Raji (cell line): ENCODE data around the gene ACTN1.

Experiments used
- POLR2A ChIP-seq: IDR thresholded peaks from 2 replicates; pipeline ENCODE4 v1.6.1; 2011; ENCODE audit warnings: low read depth, low read length, control low read depth; ENCODE audit not compliant: insufficient read depth

Gene ACTN1

DNA sequence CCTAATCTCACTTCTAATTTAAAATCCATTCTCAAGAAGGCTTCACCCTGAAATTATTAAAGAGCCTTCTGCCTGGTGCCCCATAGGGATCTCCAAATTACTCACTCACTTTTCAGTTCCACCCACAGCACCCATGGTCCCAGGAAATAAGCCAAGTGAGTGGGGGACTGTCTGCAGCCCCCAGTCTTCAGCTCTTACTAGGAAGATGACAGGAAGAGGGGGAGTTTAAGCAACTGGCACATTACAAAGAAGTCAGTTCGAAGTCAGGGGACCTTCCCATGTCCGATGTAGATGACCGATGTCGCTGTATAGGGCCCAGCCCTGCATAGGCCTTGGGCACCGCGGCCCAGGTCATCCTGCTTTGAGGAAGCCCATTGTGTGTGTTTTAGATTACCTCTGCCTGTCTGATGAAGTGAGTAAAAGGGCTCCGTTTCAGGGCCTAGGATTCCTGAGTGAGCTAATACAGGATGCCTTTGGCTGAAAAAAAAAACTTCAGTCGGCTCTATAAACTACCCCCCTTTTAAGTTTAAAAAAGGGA, 1.9 kb downstream of the ACTN1 start:
- no peak for TF ChIP-seq POLR2A

GRCh38 chr14:68976160-68977067, 2.7 kb downstream of the ACTN1 start:
- no peak for TF ChIP-seq POLR2A

DNA sequence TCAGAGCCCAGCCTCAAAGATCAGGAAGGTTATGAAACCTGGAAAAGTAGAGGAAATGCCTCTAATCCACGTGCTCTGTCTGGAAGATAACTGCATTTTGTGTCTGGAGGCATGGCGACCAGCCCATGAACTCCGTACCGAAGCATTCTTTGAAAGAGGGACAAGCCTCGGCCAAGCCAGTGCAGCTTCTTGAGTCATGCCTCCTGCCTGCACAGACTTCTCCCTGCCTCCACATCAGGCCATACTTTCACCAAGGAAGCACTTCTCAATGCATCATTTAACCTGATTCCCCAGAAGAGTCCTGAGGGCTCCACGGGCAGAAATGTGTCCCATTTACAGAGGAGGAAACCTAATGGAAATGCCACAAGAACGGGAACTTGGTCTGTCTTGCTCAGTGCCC, 3.4 kb downstream of the ACTN1 start:
- no peak for TF ChIP-seq POLR2A

- no peak for TF ChIP-seq POLR2A
Measured at GRCh38 chr14:68974759-68975347, 4.2 kb downstream of the ACTN1 start.

DNA sequence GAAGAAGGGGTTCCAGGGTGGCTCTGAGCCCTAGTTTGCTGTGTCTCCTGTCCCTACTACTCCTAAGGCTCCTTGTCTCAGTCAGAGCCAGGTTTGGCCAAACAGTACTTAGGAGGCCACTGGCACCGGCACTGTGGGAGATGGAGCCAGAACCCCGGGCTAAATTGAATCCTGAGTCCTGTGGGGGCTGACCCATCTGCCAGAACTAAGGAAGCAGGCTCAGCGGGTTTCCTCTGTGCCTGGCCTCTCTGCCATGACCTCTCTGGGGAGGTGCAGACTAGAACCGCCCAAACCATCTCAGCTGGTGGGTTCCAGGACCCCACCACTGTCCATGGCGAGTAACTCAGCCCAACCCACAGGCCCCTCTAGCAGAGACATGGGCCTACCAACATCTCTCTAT, 5.5 kb downstream of the ACTN1 start:
- TF ChIP-seq POLR2A: no peak

DNA sequence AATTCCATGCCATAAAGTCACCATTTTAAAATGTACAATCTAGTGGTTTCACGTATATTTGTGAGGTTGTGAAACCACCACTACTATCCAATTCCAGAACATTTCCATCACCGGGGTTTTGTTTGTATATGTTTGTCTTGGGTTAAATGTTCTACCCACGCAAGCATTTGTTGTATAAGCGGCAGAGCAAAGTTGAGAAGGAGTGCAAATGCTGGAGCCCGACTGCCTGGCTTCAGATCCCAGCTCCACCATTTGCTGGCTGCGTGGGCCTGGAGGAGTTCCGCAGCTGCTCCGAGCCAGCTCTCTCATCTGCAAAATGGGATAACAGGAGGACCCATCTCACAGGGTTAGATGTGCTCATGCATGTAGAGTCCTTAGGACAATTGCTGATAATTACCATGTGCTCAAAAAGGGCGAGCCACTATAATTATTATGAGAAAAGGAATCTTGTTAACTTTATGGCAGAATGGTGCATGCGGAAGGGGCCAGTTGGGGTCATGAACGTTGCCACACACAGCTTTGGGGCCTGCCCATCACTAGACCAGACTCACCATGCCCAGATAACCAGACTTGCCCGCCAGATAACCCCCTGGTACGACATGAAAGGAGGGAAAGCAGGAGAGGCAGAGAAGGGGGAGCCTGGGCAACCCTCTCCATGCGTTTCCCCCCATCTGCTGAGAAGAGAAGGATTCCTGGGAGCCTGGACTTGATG, 6.4 kb downstream of the ACTN1 start:
- no peak for TF ChIP-seq POLR2A

DNA sequence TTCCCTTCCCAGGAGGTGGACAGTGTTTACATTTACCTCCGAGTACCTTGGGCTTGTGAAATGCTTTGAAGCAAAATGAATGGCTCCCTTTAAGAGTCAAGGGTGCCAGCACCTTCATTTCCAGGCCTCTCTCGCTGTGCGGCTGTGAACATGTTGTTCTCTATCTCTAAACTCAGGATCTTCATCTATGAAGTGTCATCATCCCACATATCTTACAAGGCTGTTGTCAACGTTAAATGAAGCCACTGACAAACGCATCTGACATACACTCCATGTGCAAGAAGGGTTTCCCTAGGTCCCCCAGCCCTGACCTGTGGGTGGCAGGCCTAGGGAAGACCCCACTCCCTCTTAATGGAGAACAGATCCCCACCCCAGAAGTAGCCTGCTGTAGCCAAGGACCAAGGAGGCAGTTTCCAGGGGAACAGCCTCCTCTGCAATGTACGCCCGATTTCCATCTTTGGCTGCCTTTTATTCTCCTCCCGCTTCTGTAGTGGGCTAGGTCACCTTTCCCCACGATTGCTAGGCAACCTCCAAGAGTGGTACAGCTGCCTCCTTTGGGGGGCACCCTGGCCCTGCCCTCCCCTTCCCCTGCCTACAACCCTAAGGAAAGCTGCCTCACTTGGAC, 7.6 kb downstream of the ACTN1 start:
- no peak for TF ChIP-seq POLR2A

DNA sequence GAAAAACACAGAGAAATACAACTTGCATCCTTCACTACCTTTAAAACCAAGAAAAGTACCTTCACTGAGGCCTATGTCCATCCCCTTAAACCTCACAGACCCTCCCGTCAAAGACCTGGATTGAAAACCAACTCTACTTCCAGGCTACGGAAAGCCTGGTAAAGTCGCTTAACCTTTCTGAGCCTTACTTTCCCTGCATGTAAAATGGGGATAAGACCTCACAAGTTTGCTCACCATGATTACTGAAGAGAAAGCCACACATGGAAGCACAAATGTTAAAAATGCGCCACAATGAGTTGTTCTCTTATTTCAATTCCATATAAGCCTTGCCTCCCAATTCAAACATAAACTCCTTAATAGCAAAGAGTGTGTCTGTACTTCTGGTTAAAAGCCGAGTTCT, 8.4 kb downstream of the ACTN1 start:
- no peak for TF ChIP-seq POLR2A

- TF ChIP-seq POLR2A: no peak
Measured at GRCh38 chr14:68970038-68970612, 9.0 kb downstream of the ACTN1 start.

DNA sequence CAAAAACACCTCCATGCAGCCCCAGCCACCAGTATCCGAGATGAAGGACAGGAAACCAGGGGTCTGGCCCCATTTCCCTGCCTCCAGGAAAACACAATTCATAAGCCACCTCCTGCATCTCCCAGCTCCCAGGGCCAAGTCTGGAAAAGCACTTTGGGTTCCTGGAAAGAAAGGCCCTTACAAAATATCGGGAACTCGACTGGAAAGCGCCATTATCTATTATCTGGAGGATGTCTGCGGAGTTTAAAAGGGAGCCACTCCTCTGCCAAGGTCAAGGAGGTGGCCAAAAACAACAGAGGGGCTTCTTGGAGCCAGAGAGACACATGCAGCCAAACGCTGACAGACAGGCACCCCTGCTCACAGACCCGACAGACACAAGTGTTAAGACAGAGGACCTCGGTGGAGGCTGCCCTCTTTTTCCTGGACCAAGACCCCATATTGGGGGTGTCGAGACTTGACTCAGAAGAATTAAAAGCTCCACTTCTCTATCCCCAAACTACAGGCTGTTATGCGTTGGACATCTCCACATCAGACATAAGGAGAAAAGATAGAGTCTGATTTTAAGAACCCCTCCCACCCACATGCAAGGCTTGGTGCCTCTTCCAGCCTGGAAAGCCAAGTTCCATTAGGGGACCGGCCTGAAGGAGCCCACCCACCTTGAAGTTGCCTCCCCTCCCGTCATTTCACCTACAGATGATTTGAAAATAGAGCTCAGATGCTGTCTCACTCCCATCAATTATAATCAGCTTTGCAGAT, 9.6 kb downstream of the ACTN1 start:
- no peak for TF ChIP-seq POLR2A

DNA sequence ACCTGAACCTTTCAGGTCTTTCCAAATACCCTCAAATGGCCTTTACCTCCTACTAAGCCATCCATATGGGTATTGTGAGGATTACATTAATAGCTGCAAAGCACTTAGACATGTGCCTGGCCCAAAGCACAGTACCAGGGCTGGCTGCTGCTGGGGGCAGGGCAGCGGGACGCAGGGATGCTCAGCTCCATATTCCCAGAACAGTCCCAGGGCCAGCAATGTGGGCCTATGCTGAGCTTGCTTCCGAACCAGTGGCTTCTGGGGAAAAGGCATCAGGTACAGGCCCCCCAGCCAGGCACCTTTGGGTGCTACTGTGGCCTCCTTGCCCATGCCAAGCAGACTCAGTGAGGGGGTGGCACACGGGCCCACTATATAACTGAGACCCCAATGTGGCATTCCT, 10.4 kb downstream of the ACTN1 start:
- no peak for TF ChIP-seq POLR2A

DNA sequence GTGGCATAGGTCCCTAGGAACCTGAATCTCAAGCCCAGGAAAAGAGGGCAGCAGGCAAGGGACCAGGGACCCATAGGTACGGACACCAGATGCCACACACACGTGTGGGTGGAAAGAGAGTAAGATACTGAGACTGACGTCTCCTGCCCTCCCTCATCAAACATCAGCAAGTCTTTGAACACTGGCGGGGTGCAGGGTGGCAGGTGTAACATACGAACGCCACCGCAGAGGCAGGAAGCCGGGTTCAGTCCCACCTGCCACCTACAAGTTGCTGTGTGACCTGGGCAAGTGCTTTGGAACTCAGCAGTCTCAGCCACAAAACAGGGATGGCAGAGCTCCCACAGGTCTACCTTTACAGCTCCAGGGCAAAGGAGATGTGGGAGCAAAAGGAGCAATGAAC, 11.1 kb downstream of the ACTN1 start:
- TF ChIP-seq POLR2A: no peak

DNA sequence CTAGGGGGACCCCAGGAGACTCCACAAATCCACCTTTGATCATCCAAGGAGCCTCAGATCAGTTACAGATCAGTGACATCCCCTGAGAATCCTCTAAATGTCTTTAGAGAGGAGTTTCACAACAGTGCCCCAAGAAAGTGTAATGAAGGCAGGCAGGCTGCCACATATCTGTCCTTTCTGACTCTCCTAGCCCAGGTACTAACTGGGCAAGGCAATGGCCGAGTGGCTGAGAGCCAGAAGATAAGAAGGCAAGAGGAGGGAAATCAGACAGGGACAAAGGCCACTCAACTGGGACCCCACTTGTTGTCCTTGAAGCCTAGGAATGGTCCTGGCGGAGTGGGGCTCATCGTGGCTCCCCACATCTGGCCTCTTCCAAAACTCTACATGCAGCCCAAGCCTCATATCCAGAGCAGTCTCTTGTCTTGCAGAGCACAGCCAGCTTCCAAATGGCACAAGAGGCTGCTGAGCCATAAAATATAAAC, 11.6 kb downstream of the ACTN1 start:
- no peak for TF ChIP-seq POLR2A

DNA sequence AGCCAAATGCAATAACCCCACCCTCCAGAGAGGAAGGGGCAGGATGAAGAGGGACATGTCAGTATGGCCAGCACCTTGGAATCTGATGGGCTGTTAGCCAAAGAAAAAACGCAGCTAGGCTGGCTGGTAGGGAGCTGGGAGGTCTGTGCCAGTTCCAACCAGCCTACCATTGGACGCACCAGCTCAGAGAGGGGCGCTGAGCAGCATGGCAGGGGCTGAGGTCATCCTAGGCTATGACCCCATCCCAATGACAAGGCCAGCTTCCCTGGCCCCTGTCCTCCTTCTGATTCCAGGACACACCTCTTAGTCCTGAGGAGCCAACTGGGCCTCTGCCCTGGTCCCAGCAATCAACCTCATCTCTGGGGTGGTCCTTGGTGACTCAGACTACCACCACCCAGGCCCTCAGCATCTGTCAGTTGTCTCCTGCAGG, 12.2 kb downstream of the ACTN1 start:
- no peak for TF ChIP-seq POLR2A
